Erythroblast (primary cell): ENCODE data around the gene H2BK1.

Source experiments
- GATA1 ChIP-seq: IDR thresholded peaks from 2 replicates; pipeline ENCODE4 v1.6.1; 2011; ENCODE audit warnings: low read depth, mild to moderate bottlenecking, control low read depth, low read length, moderate library complexity
- POLR2A ChIP-seq: IDR thresholded peaks from 2 replicates; pipeline ENCODE4 v1.6.1; 2011; ENCODE audit warnings: mild to moderate bottlenecking, low read length

DNA sequence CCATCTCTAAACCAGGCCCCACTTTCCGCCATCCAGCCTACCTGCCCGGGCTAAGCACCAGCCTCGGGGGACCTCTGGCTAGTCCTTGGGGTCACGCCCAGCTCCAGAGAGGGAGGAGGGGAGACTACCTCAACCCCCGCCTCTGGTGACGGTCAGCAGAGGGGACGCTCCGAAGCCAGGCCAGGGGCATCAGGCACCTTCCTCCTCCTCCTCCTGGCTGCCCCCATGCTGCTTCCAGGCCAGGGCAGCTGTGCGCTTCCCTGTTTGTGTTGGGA is 42.2 kb upstream of the H2BK1 start:
- TF ChIP-seq POLR2A (no peak), GATA1 (no peak)
